Fibroblast of skin of left quadriceps (primary cell): Measurements from ENCODE around the gene AMPD2.
"Not testable (repeated sequence)": the region's sequence is repeated elsewhere in the genome, so short reads cannot be mapped to it uniquely, and the experiment has no call there.

Experiments
- DNase-seq, 2 experiments: peaks; one replicate each; pipeline ENCODE4 v3.0.0-alpha.2; 2013; ENCODE audit warnings: low read depth in 2 of 2

Gene AMPD2

DNA sequence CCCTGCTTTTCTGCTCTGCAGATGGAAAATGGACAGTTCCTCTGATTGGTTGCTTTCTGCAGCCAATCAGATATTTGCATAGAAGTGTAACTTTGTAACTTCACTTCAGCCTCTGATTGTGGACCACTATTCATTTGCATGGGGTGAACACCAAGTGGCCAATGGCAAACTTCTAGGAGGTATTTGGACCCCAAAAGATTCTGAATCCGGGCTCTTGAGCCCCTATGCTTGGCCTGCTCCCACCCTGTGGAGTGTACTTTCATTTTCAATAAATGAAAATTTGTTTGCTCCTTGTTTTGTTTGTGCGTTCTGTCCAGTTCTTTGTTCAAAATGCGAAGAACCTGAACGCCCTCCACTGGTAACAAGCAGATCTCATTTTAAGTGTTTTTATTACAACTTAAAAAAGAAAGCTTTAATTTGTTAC is 29.9 kb downstream of the AMPD2 start:
- no peak for DNase-seq

DNA sequence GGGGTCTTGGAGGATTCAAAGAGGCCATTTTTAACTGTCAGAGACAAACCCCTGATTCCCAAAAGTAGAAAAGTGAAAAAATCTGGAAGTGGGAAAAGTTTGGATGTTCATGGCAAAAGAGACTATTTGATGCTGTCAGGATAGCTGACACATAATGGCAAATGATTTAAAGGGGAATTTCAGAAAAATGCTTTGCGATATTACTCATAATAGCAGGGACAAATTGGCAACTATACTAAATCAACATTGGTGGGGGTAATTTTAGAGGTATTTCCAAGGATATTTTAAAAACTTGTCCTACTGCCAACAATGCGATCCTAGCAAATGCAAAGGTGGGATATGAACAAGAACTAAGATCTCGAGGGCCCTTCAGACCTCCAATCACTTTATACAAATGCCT is 31.0 kb downstream of the AMPD2 start:
- DNase-seq = no peak

GRCh38 chr1:109652402-109652801 is 32.8 kb downstream of the AMPD2 start:
- DNase-seq = no peak

- no peak for DNase-seq
Observed at GRCh38 chr1:109653306-109653705, 33.7 kb downstream of the AMPD2 start.

- no peak for DNase-seq
Observed at GRCh38 chr1:109654519-109654918, 34.9 kb downstream of the AMPD2 start.

GRCh38 chr1:109655615-109656519 is 36.2 kb downstream of the AMPD2 start, which contains the start of gene GSTM4:
GSTM4 (plus strand) TSS chr1:109656099; CDS start chr1:109656390, 291 bp downstream.
- peak in 1 of 2 experiments; percentile 44 for DNase-seq

DNA sequence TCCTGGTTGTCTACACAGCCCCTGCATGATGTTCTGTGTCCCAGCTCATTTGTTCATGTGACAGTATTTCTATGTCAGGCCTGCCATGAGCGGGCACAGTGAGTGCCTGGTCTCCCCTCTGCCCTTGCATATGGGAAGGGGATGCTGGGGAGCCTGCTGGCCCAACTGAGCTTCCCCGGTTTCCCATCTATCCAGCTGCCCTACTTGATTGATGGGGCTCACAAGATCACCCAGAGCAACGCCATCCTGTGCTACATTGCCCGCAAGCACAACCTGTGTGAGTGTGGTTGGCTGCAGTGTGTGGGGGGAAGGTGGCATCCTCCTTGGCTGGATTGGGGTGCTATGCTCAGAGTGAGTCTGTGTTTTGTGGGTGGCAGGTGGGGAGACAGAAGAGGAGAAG is 37.8 kb downstream of the AMPD2 start:
- DNase-seq = no peak

GRCh38 chr1:109657970-109658369 is 38.3 kb downstream of the AMPD2 start:
- no peak for DNase-seq

DNA sequence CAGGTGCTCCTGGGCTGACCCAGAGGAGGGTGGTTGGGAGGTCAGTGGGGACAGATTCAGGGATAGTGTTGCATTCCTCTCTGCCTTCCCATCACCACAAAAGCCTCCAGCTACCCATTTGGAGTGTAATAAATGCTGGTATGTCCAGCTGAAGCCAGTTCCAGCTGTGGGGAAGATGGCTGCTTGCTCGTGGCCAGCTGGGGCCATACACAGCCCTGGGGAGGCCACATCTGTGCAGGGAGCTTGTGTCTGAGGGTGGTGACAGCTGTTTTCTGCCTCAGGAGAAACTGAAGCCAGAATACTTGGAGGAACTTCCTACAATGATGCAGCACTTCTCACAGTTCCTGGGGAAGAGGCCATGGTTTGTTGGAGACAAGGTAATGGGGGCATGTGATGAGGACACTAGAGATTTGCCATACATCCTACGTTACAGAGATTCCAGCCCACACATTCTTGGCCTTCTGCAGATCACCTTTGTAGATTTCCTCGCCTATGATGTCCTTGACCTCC is 39.0 kb downstream of the AMPD2 start:
- no peak for DNase-seq

GRCh38 chr1:109659145-109659544 is 39.5 kb downstream of the AMPD2 start:
- no peak for DNase-seq

DNA sequence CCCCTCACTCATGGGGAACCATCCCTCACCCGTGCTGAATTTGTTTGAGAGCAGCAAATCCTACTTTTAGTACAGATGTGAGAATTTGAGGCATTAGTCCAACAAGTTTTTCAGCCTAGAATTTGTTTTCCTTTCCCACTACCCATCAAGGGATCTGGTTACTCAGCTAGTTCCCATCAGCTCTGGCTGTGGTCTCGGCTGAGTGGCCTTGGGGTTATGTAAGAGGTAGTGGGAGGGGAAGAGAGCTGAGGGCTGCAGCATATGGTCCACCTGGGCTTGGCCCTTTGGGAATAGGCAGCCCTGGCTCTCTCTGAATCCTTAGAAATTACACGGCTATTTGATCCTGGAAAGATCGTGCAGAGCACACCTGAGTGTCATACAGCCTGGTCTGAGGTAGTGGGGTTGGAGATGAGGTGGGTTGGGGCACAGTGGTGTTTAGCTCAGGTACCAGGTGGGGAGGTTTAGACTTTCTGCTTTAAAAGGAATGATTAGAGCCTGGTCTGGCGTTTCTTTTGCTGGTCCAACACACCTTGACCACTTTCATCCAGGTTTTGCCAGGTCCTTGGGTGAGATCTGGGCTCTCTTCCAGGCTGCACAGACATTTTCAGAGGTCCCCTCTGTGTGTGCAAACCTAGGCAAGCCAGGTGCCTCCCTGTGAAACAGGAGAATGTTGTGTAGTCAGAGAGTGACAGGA is 40.5 kb downstream of the AMPD2 start:
- DNase-seq = no peak

DNA sequence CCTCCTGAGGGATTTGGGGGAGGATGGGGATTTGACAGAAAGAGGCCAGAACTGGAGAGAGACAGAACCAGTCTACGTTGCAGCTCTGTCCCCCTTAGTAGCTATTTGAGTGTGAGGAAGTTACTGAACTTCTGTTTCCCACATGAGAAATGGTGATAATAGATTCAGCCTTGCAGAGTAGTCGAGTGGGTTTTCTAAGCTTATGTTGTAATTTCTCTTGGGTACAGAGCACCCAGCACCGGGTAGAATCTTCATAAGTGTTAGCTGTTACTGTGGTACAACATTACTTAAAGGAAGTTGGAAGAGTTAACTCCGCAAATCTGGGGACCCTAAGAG is 41.0 kb downstream of the AMPD2 start:
- not testable (repeated sequence) for DNase-seq

- no peak for DNase-seq
Observed at GRCh38 chr1:109661391-109661790, 41.8 kb downstream of the AMPD2 start.

DNA sequence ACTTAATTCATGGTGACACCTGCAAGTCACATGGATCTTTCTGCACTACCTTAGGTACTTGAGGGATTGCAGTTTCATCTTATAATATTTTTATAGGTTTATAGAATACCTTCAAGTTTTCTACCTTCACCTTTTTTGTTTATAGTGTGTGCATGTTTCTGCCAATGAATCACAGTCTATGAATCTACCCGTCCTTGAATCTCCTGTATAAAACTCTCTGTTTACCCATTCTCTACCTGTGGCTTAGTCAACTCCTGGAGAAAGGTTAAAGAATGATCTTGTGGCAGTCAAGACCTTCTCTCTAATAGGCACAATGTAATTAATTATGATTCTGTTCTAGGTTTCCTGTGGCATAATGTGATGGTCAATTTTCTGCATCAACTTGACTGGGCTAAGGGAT is 45.0 kb downstream of the AMPD2 start:
- no peak for DNase-seq

- DNase-seq = peak; percentile 70 to 75
Observed at GRCh38 chr1:109667452-109668122, 48.0 kb downstream of the AMPD2 start, which contains the start of gene GSTM2. GSTM2 (plus strand) TSS chr1:109668057; CDS start chr1:109668116, 59 bp downstream.

GRCh38 chr1:109668123-109668775 is 48.6 kb downstream of the AMPD2 start:
- no peak for DNase-seq

GRCh38 chr1:109669246-109669948 is 49.8 kb downstream of the AMPD2 start:
- no peak for DNase-seq

- DNase-seq = not testable (repeated sequence)
Observed at GRCh38 chr1:109669949-109670302, 50.3 kb downstream of the AMPD2 start.

DNA sequence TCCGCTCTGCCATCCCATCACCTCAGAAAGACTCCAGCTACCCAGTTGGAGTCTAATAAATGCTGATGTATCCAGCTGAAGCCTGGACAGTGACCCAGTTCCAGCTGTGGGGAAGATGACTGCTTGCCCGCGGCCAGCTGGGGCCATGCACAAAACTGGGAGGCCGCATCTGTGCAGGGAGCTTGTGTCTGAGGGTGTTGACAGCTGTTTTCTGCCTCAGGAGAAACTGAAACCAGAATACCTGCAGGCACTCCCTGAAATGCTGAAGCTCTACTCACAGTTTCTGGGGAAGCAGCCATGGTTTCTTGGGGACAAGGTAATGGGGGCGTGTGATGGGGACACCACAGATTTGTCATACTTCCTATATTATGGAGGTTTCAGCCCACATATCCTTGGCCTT is 51.4 kb downstream of the AMPD2 start:
- DNase-seq = no peak

GRCh38 chr1:109673861-109674260 is 54.2 kb downstream of the AMPD2 start:
- not testable (repeated sequence) for DNase-seq
